ENCODE measurements around the gene DEDD.

Gene DEDD

DNA sequence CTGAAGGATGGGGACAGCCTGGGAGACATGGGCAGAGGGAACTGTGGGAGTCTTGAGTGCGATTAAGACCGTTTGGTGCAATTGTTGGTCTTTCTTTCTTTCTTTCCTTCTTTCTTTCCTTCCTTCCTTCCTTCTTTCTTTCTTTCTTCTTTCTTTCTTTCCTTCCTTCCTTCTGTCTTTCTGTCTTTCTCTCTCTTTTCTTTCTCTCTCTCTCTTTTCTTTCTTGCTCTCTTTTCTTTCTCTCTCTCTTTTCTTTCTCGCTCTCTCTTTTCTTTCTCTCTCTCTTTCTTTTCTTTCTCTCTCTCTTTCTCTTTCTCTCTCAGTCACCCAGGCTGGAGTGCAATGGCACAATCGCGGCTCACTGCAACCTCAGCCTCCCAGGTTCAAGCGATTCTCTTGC, 37.2 kb downstream of the DEDD start:
- no peak for DNase-seq (ENCODE audit: low read depth in 2 of 2, low spot score in 1 of 2)

DNA sequence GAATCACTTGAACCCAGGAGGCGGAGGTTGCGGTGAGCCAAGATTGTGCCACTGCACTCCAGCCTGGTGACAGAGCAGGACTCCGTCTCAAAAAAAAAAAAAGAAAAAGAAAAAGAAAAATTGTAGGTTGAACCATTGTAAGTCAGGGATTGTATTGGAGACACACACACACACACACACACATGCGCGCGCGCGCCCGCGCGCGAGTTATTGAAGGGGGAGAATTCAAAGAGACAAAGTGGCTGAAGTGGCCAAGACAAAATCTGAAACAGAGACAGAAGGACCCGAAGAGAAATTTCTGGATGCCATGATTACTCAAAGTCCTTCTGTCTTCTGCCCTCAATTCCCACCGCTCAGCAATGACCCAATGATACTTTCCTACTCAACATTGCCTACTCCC, 38.0 kb downstream of the DEDD start:
- DNase-seq (ENCODE audit: low read depth in 2 of 2, low spot score in 1 of 2) = no peak

- DNase-seq (ENCODE audit: low read depth in 2 of 2, low spot score in 1 of 2) = peak; percentile 15 to 54
These were observed 39.8 kb downstream of the DEDD start for GRCh38 chr1:161092621-161093028.

DNA sequence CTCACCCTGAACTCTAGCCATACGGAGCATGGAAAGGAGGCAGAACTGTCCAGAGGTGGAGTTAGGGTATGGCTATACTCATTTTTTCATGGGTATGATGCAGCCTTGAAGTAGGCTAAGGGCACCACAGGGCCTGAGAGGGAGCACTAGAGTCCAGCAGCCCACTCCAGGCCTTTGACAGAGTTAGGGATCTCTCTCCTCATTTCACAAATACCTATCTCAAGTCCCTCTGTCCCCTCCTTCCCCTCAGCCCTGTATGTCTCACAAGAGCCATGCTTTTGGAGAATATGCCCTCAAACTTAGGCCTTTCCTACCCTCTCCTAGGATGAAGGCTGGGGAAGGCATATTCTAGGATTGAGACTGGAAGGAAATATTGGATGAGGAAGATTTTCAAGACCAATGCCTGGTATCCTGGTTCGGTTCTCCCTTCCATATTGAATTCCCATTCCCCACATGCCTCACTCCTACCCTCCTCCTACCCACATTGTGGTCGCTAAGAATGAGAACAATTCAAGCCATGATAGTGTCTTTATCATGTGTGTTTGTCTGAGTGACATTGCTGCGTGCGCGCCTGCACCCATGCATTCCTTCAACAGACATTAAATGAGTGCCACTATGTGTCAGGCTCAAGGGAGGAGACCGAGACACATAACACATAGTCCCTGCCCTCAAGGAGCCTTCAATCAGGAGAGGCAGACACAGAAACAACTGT, 40.5 kb downstream of the DEDD start:
- no peak for DNase-seq (ENCODE audit: low read depth in 2 of 2, low spot score in 1 of 2)

DNA sequence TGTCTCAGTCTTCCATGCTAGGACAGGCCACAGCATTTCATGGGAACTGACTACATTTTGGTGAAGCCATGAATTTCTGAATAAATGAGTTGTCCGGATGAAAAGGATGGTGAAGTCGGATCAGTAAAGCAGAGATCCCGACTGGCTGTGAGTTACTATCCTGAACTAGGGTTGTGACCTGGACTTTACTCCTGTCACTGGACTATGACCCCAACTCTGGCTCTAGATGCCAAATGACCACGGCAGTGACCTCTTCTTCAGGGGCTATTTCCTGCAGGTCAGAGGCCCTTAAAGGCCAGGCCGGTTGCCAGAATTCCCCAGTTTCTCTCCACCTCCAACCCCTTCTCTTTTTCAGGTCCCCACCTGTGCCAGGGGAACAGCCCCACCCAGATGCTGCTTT, 41.4 kb downstream of the DEDD start:
- no peak for DNase-seq (ENCODE audit: low read depth in 2 of 2, low spot score in 1 of 2)

DNA sequence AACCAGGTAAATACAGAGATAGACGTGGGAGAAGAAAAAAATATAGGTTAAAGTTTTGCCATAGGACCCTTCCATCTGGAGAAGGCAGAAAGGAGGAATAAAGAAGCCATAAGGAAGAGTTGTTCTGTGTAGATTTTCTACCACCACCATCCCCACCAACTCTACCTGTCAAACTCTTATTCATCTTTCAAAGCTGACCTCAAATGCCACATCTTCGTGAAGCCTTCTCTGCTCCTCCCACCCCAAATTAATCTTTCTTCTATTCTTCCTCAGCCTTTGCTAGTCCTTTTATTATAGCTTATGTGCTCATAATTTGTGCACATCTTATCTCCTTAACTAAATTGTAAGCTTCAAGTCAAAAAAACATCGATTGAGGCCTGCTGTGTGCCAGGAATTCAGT, 41.9 kb downstream of the DEDD start:
- no peak for DNase-seq (ENCODE audit: low read depth in 2 of 2, low spot score in 1 of 2)

DNA sequence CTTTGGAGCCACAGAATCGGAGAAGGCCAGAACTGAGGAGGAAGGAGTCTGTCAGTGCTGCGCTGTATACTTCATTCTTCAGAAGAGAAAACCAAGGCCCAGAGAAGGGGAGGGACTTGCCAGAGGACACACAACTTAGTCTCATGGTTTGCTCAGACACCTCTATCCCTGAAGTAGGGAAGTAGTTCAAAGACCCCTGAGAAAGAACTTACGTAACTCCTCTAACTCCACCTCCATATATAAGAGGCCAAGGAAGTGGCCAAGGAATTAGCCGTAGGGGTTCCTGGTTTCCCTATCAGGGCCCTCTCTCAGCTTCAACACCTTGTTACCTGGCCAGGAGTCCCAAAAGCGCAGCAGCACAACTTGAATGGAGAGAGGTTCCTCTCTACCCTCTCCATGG, 42.5 kb downstream of the DEDD start:
- no peak for DNase-seq (ENCODE audit: low read depth in 2 of 2, low spot score in 1 of 2)

- DNase-seq (ENCODE audit: low read depth in 2 of 2, low spot score in 1 of 2) = no peak
These were observed 43.1 kb downstream of the DEDD start, which contains the start of gene NECTIN4 for GRCh38 chr1:161089251-161089924. TSS of gene NECTIN4 (minus strand) at chr1:161089558. CDS start at chr1:161089296, 262 bp downstream.

DNA sequence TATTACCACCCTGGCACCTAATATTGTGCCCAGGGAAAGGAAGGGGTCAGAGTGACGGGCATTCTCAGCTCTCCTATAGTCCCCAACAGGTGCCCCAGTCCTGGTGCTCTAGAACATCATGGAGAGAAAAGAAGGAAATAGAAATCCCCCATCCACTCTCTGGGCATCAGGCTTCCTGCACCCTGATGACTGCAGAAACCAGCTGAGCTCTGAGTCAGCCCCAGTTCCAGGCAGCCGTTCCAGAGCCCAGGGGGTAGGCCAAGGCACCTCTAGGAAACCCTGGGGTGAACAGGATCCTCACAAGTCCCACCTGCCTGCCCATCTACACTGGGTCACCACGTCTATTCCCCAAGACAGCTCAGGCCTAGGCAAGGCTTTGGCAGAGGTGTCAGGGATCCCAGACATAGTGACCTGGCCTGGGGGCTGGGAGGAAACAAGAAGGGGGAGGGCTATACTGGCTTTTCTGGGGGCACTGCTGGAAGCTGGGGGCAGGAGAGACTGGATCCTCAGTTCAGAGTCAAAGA, 43.8 kb downstream of the DEDD start:
- no peak for DNase-seq (ENCODE audit: low read depth in 2 of 2, low spot score in 1 of 2)

DNA sequence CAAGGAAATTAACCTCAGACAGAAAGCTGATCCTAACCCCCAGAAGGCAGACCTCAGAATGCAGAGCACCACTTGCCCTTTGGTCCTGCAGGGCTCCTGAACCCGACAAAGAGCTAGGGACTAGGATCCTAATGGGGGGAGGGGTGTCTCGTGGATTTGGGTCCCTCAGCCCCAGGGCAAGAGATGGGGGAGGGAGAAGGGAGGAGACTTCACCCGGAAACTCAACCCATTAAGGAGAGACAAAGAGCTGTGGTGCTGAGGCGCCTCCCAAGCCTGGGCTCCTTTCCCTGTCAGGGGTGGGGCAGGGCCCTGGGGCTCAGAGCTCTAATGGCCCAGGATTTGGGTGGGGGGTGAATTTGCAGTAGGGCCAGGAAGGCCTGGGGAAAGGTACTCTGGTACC, 46.0 kb downstream of the DEDD start:
- no peak for DNase-seq (ENCODE audit: low read depth in 2 of 2, low spot score in 1 of 2)

DNA sequence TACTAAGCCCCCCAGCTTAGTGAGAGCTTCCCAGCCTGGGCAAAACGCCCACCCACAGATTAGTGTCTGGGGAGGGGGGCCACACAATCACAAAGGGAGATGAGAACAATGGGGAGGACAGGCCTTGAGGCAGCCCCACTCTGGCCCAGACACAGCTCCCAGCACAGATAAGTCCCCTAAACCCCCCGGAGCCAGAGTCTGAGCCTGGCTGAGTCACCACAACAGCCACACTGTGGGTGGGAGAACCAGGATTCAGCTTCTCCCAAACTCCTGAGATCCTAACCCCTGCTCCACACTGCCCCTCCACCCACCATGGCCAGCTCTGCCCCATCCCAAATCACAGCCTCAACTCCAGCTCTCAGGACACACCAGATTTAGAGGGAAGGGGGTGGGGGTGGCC, 47.3 kb downstream of the DEDD start:
- DNase-seq (ENCODE audit: low read depth in 2 of 2, low spot score in 1 of 2) = no peak

GRCh38 chr1:161084597-161084988, 47.9 kb downstream of the DEDD start:
- no peak for DNase-seq (ENCODE audit: low read depth in 2 of 2, low spot score in 1 of 2)

- no peak for DNase-seq (ENCODE audit: low read depth in 2 of 2, low spot score in 1 of 2)
These were observed 48.5 kb downstream of the DEDD start for GRCh38 chr1:161083748-161084596.

DNA sequence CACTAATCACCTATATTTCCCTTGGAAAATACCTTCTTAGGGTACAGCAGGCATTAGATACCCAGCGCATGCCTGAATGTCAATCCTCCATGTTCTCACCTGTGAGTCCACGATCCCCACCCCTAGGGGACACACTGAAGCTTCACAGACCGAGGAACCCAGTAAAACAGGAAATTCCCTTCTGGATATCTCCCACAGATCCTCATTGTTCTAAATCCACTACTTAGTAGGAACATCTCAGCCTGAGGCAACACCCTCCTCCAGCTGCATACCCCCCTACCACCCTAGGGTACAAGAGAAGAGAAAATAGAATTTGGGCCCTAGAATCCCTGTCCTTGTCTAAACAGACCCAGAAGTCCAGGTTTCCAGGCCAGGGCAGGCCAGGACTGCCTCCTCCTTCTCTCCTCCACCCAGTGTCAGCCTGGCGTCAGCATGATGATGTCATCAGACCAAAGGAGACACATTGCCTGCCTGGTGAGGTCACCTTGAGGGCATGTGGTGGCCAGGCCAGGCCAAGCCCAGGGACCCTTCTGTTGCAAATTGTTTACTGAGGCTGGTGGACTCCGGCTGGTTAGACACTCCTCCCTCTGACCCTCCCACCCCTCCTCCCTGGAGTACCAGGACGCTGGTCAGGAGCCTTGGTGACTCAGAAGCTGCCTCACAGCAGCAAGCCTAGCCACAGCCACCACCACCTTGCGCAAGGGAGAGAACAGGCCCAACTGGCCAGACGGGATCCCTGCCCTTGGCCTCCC, 49.3 kb downstream of the DEDD start:
- DNase-seq (ENCODE audit: low read depth in 2 of 2, low spot score in 1 of 2) = no peak

- no peak for DNase-seq (ENCODE audit: low read depth in 2 of 2, low spot score in 1 of 2)
These were observed 50.0 kb downstream of the DEDD start for GRCh38 chr1:161082483-161082882.

GRCh38 chr1:161081519-161081918, 50.9 kb downstream of the DEDD start:
- DNase-seq (ENCODE audit: low read depth in 2 of 2, low spot score in 1 of 2) = no peak

GRCh38 chr1:161080441-161081405, 51.7 kb downstream of the DEDD start:
- DNase-seq (ENCODE audit: low read depth in 2 of 2, low spot score in 1 of 2) = no peak

GRCh38 chr1:161079436-161080110, 52.9 kb downstream of the DEDD start:
- no peak for DNase-seq (ENCODE audit: low read depth in 2 of 2, low spot score in 1 of 2)

- no peak for DNase-seq (ENCODE audit: low read depth in 2 of 2, low spot score in 1 of 2)
These were observed 55.0 kb downstream of the DEDD start for GRCh38 chr1:161077426-161077825.

All from stimulated activated CD8-positive, alpha-beta memory T cell treated with anti-CD3 and anti-CD28 coated beads, Interleukin-4, amount 100 ng/mL, for 4 hours (primary cell).